ENCODE measurements around the gene PDX1.

- TF ChIP-seq CTCF (conservative IDR thresholded peaks at IDR 0.05) (no peak), EZH2 (IDR thresholded peaks at IDR 0.05; ENCODE audit: low read depth) (no peak)
Observed at GRCh38 chr13:27918918-27919658, 712 bp upstream of the PDX1 start.
